ENCODE measurements around the gene STK17B. TPM values are rescaled to one million over a fixed set of nuclear protein-coding genes. Genes with fewer than 3 reads are reported as not detected.

Gene STK17B
- 12.2 TPM for total RNA-seq

GRCh38 chr2:196171248-196171871, at the start of gene STK17B:
STK17B (minus strand) TSS chr2:196171578; CDS start chr2:196163383, 8,195 bp downstream.

Other genes with a start within 250 kb of the STK17B start
- gene DNAH7, start 102.7 kb downstream of the STK17B start, total RNA-seq, result 21.7 TPM